Activated T-helper 2 cell treated with anti-CD3 and anti-CD28 coated beads, Interferon-gamma antibody, Interleukin-2, Interleukin-4, amounts not matched to agents 10 μg/mL and 5 μg/mL and 100 μg/mL, durations not matched to agents 14 hours and 24 hours and 36 hours (primary cell): Measurements from ENCODE around the gene ACAP3. TPM values are rescaled to one million over a fixed set of nuclear protein-coding genes. Genes with fewer than 3 reads are reported as not detected.

Experiments
- DNase-seq: peaks from one replicate; pipeline ENCODE4 v3.0.0; 2021; ENCODE audit warnings: low spot score
- H3K27ac Mint-ChIP-seq: one replicate; pipeline ENCODE4 v1.8.0; 2021; ENCODE audit warnings: mixed read lengths
- H3K27me3 Mint-ChIP-seq: one replicate; pipeline ENCODE4 v1.8.0; 2021; ENCODE audit warnings: low read depth, mixed read lengths
- H3K36me3 Mint-ChIP-seq: one replicate; pipeline ENCODE4 v1.8.0; 2021; ENCODE audit warnings: low read depth, mixed read lengths
- H3K4me1 Mint-ChIP-seq: one replicate; pipeline ENCODE4 v1.8.0; 2021; ENCODE audit warnings: low read depth, mixed read lengths
- H3K4me3 Mint-ChIP-seq: one replicate; pipeline ENCODE4 v1.8.0; 2021; ENCODE audit warnings: low read depth, mild to moderate bottlenecking, moderate library complexity, mixed read lengths
- H3K9me3 Mint-ChIP-seq: one replicate; pipeline ENCODE4 v1.8.0; 2021; ENCODE audit warnings: mixed read lengths
- intact Hi-C: fragments of 100-400 bp; cut with micrococcal nuclease; formaldehyde crosslinking; loops from one replicate; pipeline ENCODE4 v1.15.1; 2023
- total RNA-seq: library from RNA; stranded (reverse); gene quantifications from 2 replicates; pipeline ENCODE4 v1.2.3, GENCODE V29; 2022

Gene ACAP3
- total RNA-seq, 1 donor from 2014 or later = 43.4 TPM

DNA sequence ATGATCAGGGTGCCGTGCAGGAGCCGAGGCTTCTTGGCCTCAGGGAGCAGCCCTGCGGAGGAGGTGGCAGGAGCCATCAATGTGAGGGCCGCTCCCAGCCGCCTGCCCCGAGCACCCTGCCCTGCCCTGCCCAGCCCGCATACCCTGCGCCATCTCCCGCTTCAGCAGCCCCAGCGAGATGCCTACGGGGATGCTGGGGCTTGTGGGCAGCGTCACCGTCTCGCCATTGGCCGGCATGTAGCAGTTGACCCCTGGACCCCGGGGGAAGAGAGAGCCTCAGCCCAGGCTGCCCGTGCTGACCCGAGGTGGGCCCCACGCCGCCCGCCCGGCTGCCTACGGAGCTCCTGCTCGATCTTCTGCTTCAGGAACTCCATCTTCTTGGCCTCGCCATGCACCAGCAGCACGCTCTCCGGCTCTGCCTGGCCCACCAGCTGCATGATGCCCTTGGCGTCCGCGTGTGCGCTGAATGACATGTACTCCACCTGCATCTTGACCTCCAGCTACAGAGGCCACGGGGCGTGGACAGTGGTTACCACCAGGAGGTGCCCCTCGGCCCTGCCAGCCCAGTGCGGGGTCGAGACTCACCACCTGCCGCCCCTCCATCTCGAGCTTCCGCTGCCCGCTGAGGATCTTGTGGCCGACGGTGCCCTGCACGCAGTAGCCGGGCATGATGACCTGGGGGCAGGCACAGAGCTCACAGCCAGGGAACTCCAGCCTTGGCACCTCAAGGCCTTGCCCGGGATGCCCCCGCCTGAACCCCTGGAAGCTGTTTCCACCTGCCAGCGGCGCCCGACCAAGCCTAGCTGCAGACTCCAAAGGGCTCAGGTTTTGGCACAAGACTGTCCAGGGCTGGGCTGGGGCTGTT is 5.0 kb upstream of the ACAP3 start:
- Mint-ChIP-seq H3K27me3 (no peaks in the 10 kb centered on the region), H3K9me3 (no peaks in the 10 kb centered on the region), H3K4me3 (no peak overlapping the region), H3K36me3 (peaks cover 33% of the 10 kb centered on the region), H3K27ac (no peak overlapping the region), H3K4me1 (no peaks in the 10 kb centered on the region)
- DNase-seq = no peak
- intact Hi-C loops = no loop called here

- H3K4me1 Mint-ChIP-seq = peaks cover 5% of the 10 kb centered on the region
- no peaks in the 10 kb centered on the region for H3K27me3 Mint-ChIP-seq
- intact Hi-C loops = no loop called here
- DNase-seq = no peak
- H3K9me3 Mint-ChIP-seq = no peaks in the 10 kb centered on the region
- H3K4me3 Mint-ChIP-seq = no peak overlapping the region
- no peak overlapping the region for H3K27ac Mint-ChIP-seq
- H3K36me3 Mint-ChIP-seq = peaks cover 28% of the 10 kb centered on the region
Observed at GRCh38 chr1:1311107-1312104, 3.7 kb upstream of the ACAP3 start.

- H3K9me3 Mint-ChIP-seq = no peaks in the 10 kb centered on the region
- H3K4me3 Mint-ChIP-seq = peak overlapping the region; percentile 30
- no peak for DNase-seq
- peaks cover 21% of the 10 kb centered on the region for H3K36me3 Mint-ChIP-seq
- no peaks in the 10 kb centered on the region for H3K27me3 Mint-ChIP-seq
- intact Hi-C loops = no loop called here
- peaks cover 10% of the 10 kb centered on the region for H3K4me1 Mint-ChIP-seq
- H3K27ac Mint-ChIP-seq = no peak overlapping the region
Observed at GRCh38 chr1:1310476-1311053, 2.8 kb upstream of the ACAP3 start.

DNA sequence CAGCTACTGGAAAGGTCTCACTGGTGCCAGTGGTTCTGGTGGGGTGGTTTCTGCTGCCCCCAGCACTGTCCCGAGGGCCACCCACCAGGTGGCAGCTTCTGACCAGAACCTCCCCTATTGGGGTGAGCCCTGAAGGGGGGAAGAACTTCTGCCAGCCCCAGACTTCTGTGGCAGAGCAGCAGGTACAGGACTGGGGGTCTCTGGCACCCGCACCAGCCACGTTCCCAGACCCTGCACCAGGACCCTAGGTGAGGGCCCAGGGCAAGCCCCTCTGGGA is 2.3 kb upstream of the ACAP3 start:
- peaks cover 10% of the 10 kb centered on the region for H3K4me1 Mint-ChIP-seq
- no peak for DNase-seq
- no peak overlapping the region for H3K27ac Mint-ChIP-seq
- peaks cover 18% of the 10 kb centered on the region for H3K36me3 Mint-ChIP-seq
- peak overlapping the region; percentile 75 for H3K4me3 Mint-ChIP-seq
- no peaks in the 10 kb centered on the region for H3K9me3 Mint-ChIP-seq
- intact Hi-C loops = no loop called here
- no peaks in the 10 kb centered on the region for H3K27me3 Mint-ChIP-seq

GRCh38 chr1:1309251-1310108 is 1.8 kb upstream of the ACAP3 start:
- H3K36me3 Mint-ChIP-seq = peaks cover 15% of the 10 kb centered on the region
- H3K27ac Mint-ChIP-seq = no peak overlapping the region
- H3K4me3 Mint-ChIP-seq = peak overlapping the region; percentile 75
- no peaks in the 10 kb centered on the region for H3K9me3 Mint-ChIP-seq
- H3K4me1 Mint-ChIP-seq = peaks cover 10% of the 10 kb centered on the region
- no peaks in the 10 kb centered on the region for H3K27me3 Mint-ChIP-seq
- no peak for DNase-seq
- intact Hi-C loops = loop anchor here (2.0 to 10.0 kb wide), 3 partner anchors 39 to 192 kb away; partner anchors contain the start of genes AURKAIP1, C1orf159 and DVL1

DNA sequence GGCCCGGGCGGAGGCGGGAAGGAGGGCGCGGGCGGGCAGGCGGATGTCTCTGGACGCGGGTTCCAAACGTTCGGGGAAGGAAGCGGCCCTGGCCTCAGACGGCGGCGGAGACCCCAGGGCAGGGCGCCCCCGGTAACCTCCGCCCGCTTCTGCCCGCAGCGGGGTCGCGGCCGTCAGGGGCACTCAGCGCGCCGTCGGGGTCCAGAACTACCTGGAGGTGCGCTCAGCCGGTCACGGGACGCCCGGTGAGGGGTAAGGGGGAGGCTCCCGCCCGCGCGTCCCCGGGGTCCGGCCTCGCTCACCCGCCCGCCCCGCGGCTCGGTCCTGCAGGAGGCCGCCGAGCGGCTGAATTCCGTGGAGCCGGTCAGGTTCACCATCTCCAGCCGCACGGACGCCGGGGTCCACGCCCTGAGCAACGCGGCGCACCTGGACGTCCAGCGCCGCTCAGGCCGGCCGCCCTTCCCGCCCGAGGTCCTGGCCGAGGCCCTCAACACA is 1.1 kb upstream of the ACAP3 start:
- H3K27me3 Mint-ChIP-seq = no peaks in the 10 kb centered on the region
- DNase-seq = no peak
- H3K36me3 Mint-ChIP-seq = peaks cover 14% of the 10 kb centered on the region
- H3K9me3 Mint-ChIP-seq = no peaks in the 10 kb centered on the region
- intact Hi-C loops = loop anchor here (1.0 to 10.0 kb wide), 4 partner anchors 15 to 192 kb away; partner anchors contain the start of genes AURKAIP1, C1orf159, CPTP and DVL1
- peak overlapping the region; percentile 79 for H3K27ac Mint-ChIP-seq
- peak overlapping the region; percentile 85 for H3K4me3 Mint-ChIP-seq
- H3K4me1 Mint-ChIP-seq = peaks cover 10% of the 10 kb centered on the region

DNA sequence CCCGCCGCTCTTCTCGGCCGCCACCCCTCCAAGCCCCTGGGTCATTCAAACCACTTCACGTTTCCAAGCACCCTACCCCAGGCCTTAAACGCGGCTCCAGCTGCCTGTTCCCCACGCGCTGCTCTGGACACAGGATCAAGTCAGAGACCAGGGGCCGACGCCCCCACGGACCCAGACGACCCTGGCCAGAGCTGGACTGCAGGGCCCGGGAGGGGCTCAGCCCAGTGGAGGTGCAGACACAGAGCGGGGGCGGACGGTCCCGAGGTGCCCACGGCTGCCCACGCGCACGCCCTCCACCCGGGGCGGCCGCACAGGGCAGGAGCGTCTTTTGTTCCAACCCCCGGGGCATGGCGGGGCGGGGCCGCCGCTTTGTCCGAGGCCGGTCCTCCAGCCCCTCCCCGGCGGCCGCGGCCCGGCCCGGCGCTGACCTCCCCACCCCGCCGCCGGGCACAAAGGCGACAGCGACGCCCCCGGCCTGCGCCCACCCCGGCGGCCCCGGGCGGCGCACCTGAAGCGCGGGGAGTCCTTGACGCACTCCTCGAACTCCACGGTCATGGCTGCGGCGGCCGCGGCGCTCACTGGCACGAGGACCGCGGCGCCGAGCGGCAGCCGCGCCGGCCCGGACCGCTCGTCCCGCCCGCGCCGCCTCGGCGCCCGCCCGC is 338 bp downstream of the ACAP3 start:
- intact Hi-C loops = loop anchor here (5.0 to 10.0 kb wide), 2 partner anchors 67 to 190 kb away; partner anchors contain the start of genes AURKAIP1 and C1orf159
- DNase-seq = no peak
- Mint-ChIP-seq H3K27me3 (no peaks in the 10 kb centered on the region), H3K9me3 (no peaks in the 10 kb centered on the region), H3K36me3 (peaks cover 6% of the 10 kb centered on the region), H3K27ac (peak overlapping the region; percentile 72), H3K4me3 (peak overlapping the region; percentile 84), H3K4me1 (peaks cover 10% of the 10 kb centered on the region)

- Mint-ChIP-seq H3K9me3 (no peaks in the 10 kb centered on the region), H3K27ac (peak overlapping the region; percentile 72), H3K4me3 (peak overlapping the region; percentile 84), H3K27me3 (no peaks in the 10 kb centered on the region), H3K36me3 (peaks cover 6% of the 10 kb centered on the region), H3K4me1 (peaks cover 10% of the 10 kb centered on the region)
- intact Hi-C loops = loop anchor here (5.0 to 10.0 kb wide), 2 partner anchors 68 to 189 kb away; partner anchors contain the start of genes AURKAIP1 and C1orf159
- no peak for DNase-seq
Observed at GRCh38 chr1:1306661-1307260, 969 bp downstream of the ACAP3 start.

GRCh38 chr1:1306070-1306660 is 1.6 kb downstream of the ACAP3 start:
- Mint-ChIP-seq H3K27ac (peak overlapping the region; percentile 72), H3K36me3 (peaks cover 6% of the 10 kb centered on the region), H3K4me3 (peak overlapping the region; percentile 84), H3K27me3 (no peaks in the 10 kb centered on the region), H3K4me1 (peaks cover 10% of the 10 kb centered on the region), H3K9me3 (no peaks in the 10 kb centered on the region)
- no peak for DNase-seq
- intact Hi-C loops = loop anchor here (5.0 to 10.0 kb wide), 2 partner anchors 69 to 189 kb away; partner anchors contain the start of genes AURKAIP1 and C1orf159

- peak overlapping the region; percentile 72 for H3K27ac Mint-ChIP-seq
- no peaks in the 10 kb centered on the region for H3K9me3 Mint-ChIP-seq
- DNase-seq = peak; percentile 65
- intact Hi-C loops = loop anchor here (5.0 to 10.0 kb wide), 2 partner anchors 69 to 188 kb away; partner anchors contain the start of genes AURKAIP1 and C1orf159
- H3K4me3 Mint-ChIP-seq = peak overlapping the region; percentile 84
- no peaks in the 10 kb centered on the region for H3K27me3 Mint-ChIP-seq
- H3K4me1 Mint-ChIP-seq = peaks cover 10% of the 10 kb centered on the region
- H3K36me3 Mint-ChIP-seq = peaks cover 2% of the 10 kb centered on the region
Observed at GRCh38 chr1:1305300-1306069, 2.2 kb downstream of the ACAP3 start.
